HG03521 (cell line): ENCODE data around the gene TMC1.
"Not testable (repeated sequence)": the region's sequence is repeated elsewhere in the genome, so short reads cannot be mapped to it uniquely, and the experiment has no call there.

ENCODE experiments used
- ATAC-seq: cut with Tn5 transposase; IDR thresholded peaks from one replicate; pipeline ENCODE4 v1.9.1; 2021; ENCODE audit warnings: mild to moderate bottlenecking, moderate library complexity; ENCODE audit not compliant: unreplicated experiment

The TMC1 gene

GRCh38 chr9:72524820-72525540, 3.6 kb downstream of the TMC1 start:
- no peak for ATAC-seq

- ATAC-seq: peak; percentile 74
Measured at GRCh38 chr9:72526901-72527800, 5.7 kb downstream of the TMC1 start.

GRCh38 chr9:72527801-72528195, 6.4 kb downstream of the TMC1 start:
- ATAC-seq: no peak

- ATAC-seq: no peak
Measured at GRCh38 chr9:72529531-72529930, 8.1 kb downstream of the TMC1 start.

- ATAC-seq: no peak
Measured at GRCh38 chr9:72533322-72533721, 11.9 kb downstream of the TMC1 start.

- ATAC-seq: no peak
Measured at GRCh38 chr9:72534931-72535330, 13.5 kb downstream of the TMC1 start.

- no peak for ATAC-seq
Measured at GRCh38 chr9:72537011-72537545, 15.7 kb downstream of the TMC1 start.

GRCh38 chr9:72537671-72538070, 16.3 kb downstream of the TMC1 start:
- ATAC-seq: no peak

- no peak for ATAC-seq
Measured at GRCh38 chr9:72538921-72539702, 17.7 kb downstream of the TMC1 start.

- no peak for ATAC-seq
Measured at GRCh38 chr9:72539824-72540347, 18.5 kb downstream of the TMC1 start.

GRCh38 chr9:72540348-72540873, 19.0 kb downstream of the TMC1 start:
- ATAC-seq: no peak

GRCh38 chr9:72542537-72542833, 21.1 kb downstream of the TMC1 start:
- not testable (repeated sequence) for ATAC-seq

GRCh38 chr9:72542917-72543316, 21.5 kb downstream of the TMC1 start:
- no peak for ATAC-seq

GRCh38 chr9:72551306-72551705, 29.9 kb downstream of the TMC1 start:
- ATAC-seq: no peak

GRCh38 chr9:72552356-72552755, 30.9 kb downstream of the TMC1 start:
- ATAC-seq: no peak

GRCh38 chr9:72554221-72554641, 32.8 kb downstream of the TMC1 start:
- ATAC-seq: no peak

GRCh38 chr9:72557549-72557948, 36.1 kb downstream of the TMC1 start:
- no peak for ATAC-seq

GRCh38 chr9:72560086-72560485, 38.7 kb downstream of the TMC1 start:
- no peak for ATAC-seq

- ATAC-seq: no peak
Measured at GRCh38 chr9:72563806-72564205, 42.4 kb downstream of the TMC1 start.

GRCh38 chr9:72564479-72565281, 43.3 kb downstream of the TMC1 start:
- ATAC-seq: no peak
